H1 (cell line): ENCODE results near the gene ZRANB1. TPM values are rescaled to one million over a fixed set of nuclear protein-coding genes. Genes with fewer than 3 reads are reported as not detected.

Source experiments
- CTCF ChIA-PET: fragments of 300-600 bp; sonication (Branson Sonifier 250); formaldehyde crosslinking; loops from one replicate; lab custom pipeline; 2021; ENCODE audit not compliant: partially characterized antibody; lab: Charles Lee
- POLR2A ChIA-PET: fragments of 300-600 bp; sonication (Branson Sonifier 250); formaldehyde crosslinking; loops from one replicate; lab custom pipeline; 2021; ENCODE audit warnings: inconsistent platforms; ENCODE audit not compliant: partially characterized antibody; lab: Charles Lee
- DNase-seq, 2 experiments: peaks; one replicate each; pipeline versions ENCODE4 v3.0.0 to v3.0.0-alpha.2; 2010 to 2022; ENCODE audit warnings: low spot score in 2 of 2, low read depth in 1 of 2, mixed read lengths in 1 of 2
- FAIRE-seq: peaks from 2 replicates; lab custom pipeline; 2011; peaks lifted over from hg19 to GRCh38; lab: Jason Lieb, UNC
- H2AFZ ChIP-seq: 2 replicates; pipeline ENCODE4 v1.8.1; 2012; ENCODE audit warnings: low read length, inconsistent platforms
- H2AK5ac ChIP-seq: 2 replicates; pipeline ENCODE4 v1.6.1; 2013; ENCODE audit warnings: low read depth, low read length
- H2BK120ac ChIP-seq: replicated peaks from 2 replicates; pipeline ENCODE3; 2013; ENCODE audit warnings: low read depth, low read length, inconsistent platforms
- H2BK12ac ChIP-seq: 2 replicates; pipeline ENCODE4 v1.6.1; 2013; ENCODE audit warnings: low read depth, low read length
- H2BK15ac ChIP-seq: 2 replicates; pipeline ENCODE4 v1.6.1; 2013; ENCODE audit warnings: low read length
- H2BK20ac ChIP-seq: 2 replicates; pipeline ENCODE4 v1.6.1; 2013; ENCODE audit warnings: low read length
- H2BK5ac ChIP-seq: 2 replicates; pipeline ENCODE4 v1.6.1; 2013; ENCODE audit warnings: low read depth, low read length
- H3K14ac ChIP-seq: 2 replicates; pipeline ENCODE4 v1.6.1; 2013; ENCODE audit warnings: inconsistent platforms; ENCODE audit not compliant: insufficient read length
- H3K18ac ChIP-seq: 2 replicates; pipeline ENCODE4 v1.6.1; 2013; ENCODE audit warnings: low read length; ENCODE audit errors: extremely low read depth
- H3K23ac ChIP-seq: 2 replicates; pipeline ENCODE4 v1.6.1; 2013; ENCODE audit warnings: inconsistent platforms; ENCODE audit not compliant: insufficient read length
- H3K23me2 ChIP-seq: 2 replicates; pipeline ENCODE4 v1.6.1; 2013; ENCODE audit warnings: low read depth, low read length
- H3K27ac ChIP-seq: 2 replicates; pipeline ENCODE4 v1.6.1; 2011; ENCODE audit warnings: low read depth, low read length, inconsistent platforms
- H3K27me3 ChIP-seq, 4 experiments: replicated peaks in 1 of 4; 1 replicate in 1 of 4; 2 replicates in 3 of 4; pipeline versions ENCODE4 v1.6.1 to v1.8.1; 2011 to 2013; ENCODE audit warnings: low read length in 3 of 4, mild to moderate bottlenecking in 3 of 4, inconsistent platforms in 2 of 4, mixed read lengths in 2 of 4, moderate library complexity in 1 of 4; ENCODE audit not compliant: control insufficient read depth in 3 of 4, insufficient read depth in 3 of 4; ENCODE audit errors: extremely low read depth in 1 of 4
- H3K36me3 ChIP-seq, 4 experiments: 2 replicates each; pipeline versions ENCODE4 v1.6.1 to v1.8.1; 2011 to 2013; ENCODE audit warnings: mild to moderate bottlenecking in 4 of 4, low read length in 3 of 4, moderate library complexity in 2 of 4, control low read depth in 1 of 4, inconsistent platforms in 1 of 4; ENCODE audit not compliant: insufficient read depth in 4 of 4, control insufficient read depth in 2 of 4
- H3K4ac ChIP-seq: replicated peaks from 2 replicates; pipeline ENCODE3; 2013; ENCODE audit warnings: low read length, low read depth, mixed read lengths, inconsistent platforms; ENCODE audit not compliant: insufficient read length
- H3K4me1 ChIP-seq, 4 experiments: replicated peaks in 1 of 4; 1 replicate in 1 of 4; 2 replicates in 3 of 4; pipeline versions ENCODE4 v1.6.1 to v1.8.1; 2011 to 2013; ENCODE audit warnings: low read length in 3 of 4, inconsistent platforms in 2 of 4, mixed read lengths in 1 of 4; ENCODE audit not compliant: insufficient read depth in 4 of 4, control insufficient read depth in 3 of 4
- H3K4me2 ChIP-seq, 2 experiments: 2 replicates each; pipeline versions ENCODE4 v1.6.1 to v1.8.1; 2011 to 2013; ENCODE audit warnings: low read depth in 2 of 2, low read length in 2 of 2, control low read depth in 1 of 2, inconsistent platforms in 1 of 2, mild to moderate bottlenecking in 1 of 2; ENCODE audit not compliant: insufficient read depth in 1 of 2
- H3K4me3 ChIP-seq, 4 experiments: fragments of 200-600, 300-600 bp in 1 of 4; sonication (generic), shearing (Covaris generic), sonication (Bioruptor Twin) in 1 of 4; 2 replicates each; pipeline versions ENCODE4 v1.5.1 to v1.8.1; 2011 to 2016; ENCODE audit warnings: low read length in 4 of 4, low read depth in 3 of 4, control low read depth in 2 of 4, inconsistent platforms in 2 of 4, mild to moderate bottlenecking in 2 of 4, mixed read lengths in 1 of 4, moderate library complexity in 1 of 4; ENCODE audit not compliant: insufficient read depth in 2 of 4; ENCODE audit errors: extremely low read depth in 1 of 4
- H3K56ac ChIP-seq: replicated peaks from 2 replicates; pipeline ENCODE3; 2013; ENCODE audit warnings: low read depth, mild to moderate bottlenecking, mixed read lengths, low read length, inconsistent platforms; ENCODE audit not compliant: insufficient read length
- H3K79me1 ChIP-seq: 2 replicates; pipeline ENCODE4 v1.6.1; 2013; ENCODE audit warnings: low read depth, low read length, control low read depth
- H3K79me2 ChIP-seq, 2 experiments: 2 replicates each; pipeline versions ENCODE4 v1.6.1 to v1.8.1; 2012 to 2013; ENCODE audit warnings: low read length in 2 of 2, mild to moderate bottlenecking in 2 of 2, inconsistent platforms in 1 of 2; ENCODE audit not compliant: insufficient read depth in 2 of 2, control insufficient read depth in 1 of 2
- H3K9ac ChIP-seq, 4 experiments: replicated peaks in 1 of 4; 1 replicate in 1 of 4; 2 replicates in 3 of 4; pipeline versions ENCODE4 v1.6.1 to v1.8.1; 2011 to 2013; ENCODE audit warnings: low read depth in 3 of 4, low read length in 3 of 4, control low read depth in 2 of 4, mild to moderate bottlenecking in 2 of 4, moderate library complexity in 2 of 4, inconsistent platforms in 1 of 4; ENCODE audit errors: extremely low read depth in 1 of 4
- H3K9me3 ChIP-seq, 2 experiments: 2 replicates each; pipeline versions ENCODE4 v1.6.1 to v1.8.1; 2012 to 2013; ENCODE audit warnings: mild to moderate bottlenecking in 2 of 2, moderate library complexity in 2 of 2, control low read depth in 1 of 2, inconsistent platforms in 1 of 2, low read depth in 1 of 2, low read length in 1 of 2, mixed read lengths in 1 of 2; ENCODE audit not compliant: insufficient read depth in 2 of 2
- H4K20me1 ChIP-seq, 2 experiments: replicated peaks in 1 of 2; 2 replicates each; pipeline versions ENCODE3 to v1.8.1; 2011 to 2013; ENCODE audit warnings: inconsistent platforms in 2 of 2, low read length in 2 of 2, mild to moderate bottlenecking in 1 of 2; ENCODE audit not compliant: insufficient read depth in 2 of 2, control insufficient read depth in 1 of 2
- H4K5ac ChIP-seq: 2 replicates; pipeline ENCODE4 v1.6.1; 2013; ENCODE audit warnings: low read length, low read depth, mixed read lengths, inconsistent platforms; ENCODE audit not compliant: insufficient read length
- H4K8ac ChIP-seq: 2 replicates; pipeline ENCODE4 v1.8.0; 2013; ENCODE audit warnings: mild to moderate bottlenecking, moderate library complexity, low read length, inconsistent platforms; ENCODE audit not compliant: insufficient read depth; ENCODE audit errors: extremely low read depth
- H4K91ac ChIP-seq: replicated peaks from 2 replicates; pipeline ENCODE3; 2013; ENCODE audit warnings: low read length, mixed read lengths, inconsistent platforms; ENCODE audit not compliant: insufficient read length
- CHD1 ChIP-seq: IDR thresholded peaks from 2 replicates; pipeline ENCODE4 v1.6.1; 2012; ENCODE audit warnings: low read depth, low read length, improper control_type of control experiment
- RNF2 ChIP-seq: fragments of 200-900, 300-1000 bp; sonication (generic); IDR thresholded peaks from 2 replicates; pipeline ENCODE4 v1.7.1; 2016; ENCODE audit warnings: borderline replicate concordance, low read depth, mild to moderate bottlenecking, antibody characterized with exemption, low read length; ENCODE audit not compliant: poor library complexity, severe bottlenecking; ENCODE audit errors: missing control alignments
- SP2 ChIP-seq: IDR thresholded peaks from 2 replicates; pipeline ENCODE4 v1.6.1; 2012; ENCODE audit warnings: mild to moderate bottlenecking, low read length, inconsistent platforms
- ZNF274 ChIP-seq: IDR thresholded peaks from 2 replicates; pipeline ENCODE4 v1.7.0; 2012; ENCODE audit warnings: low read length, borderline replicate concordance; ENCODE audit errors: extremely low read depth
- WGBS, 2 experiments: shearing (Covaris generic) in 1 of 2; methylation state at CpG; one replicate each; pipeline versions ENCODE4 v1.1.6 to v1.1.7; 2013 to 2015; ENCODE audit warnings: low lambda C conversion rate in 2 of 2, mixed read lengths in 2 of 2, inconsistent platforms in 1 of 2, low coverage in 1 of 2, missing lambda C conversion rate in 1 of 2; ENCODE audit not compliant: insufficient replicate concordance in 2 of 2, insufficient coverage in 1 of 2, insufficient read length in 1 of 2; ENCODE audit errors: extremely low coverage in 1 of 2, missing lambda C conversion rate in 1 of 2; 5-methylcytosine and 5-hydroxymethylcytosine counted together
- polyA plus RNA-seq, 7 experiments: library from polyadenylated mRNA; depleted of rRNA in 3 of 7; stranded (reverse) in 5 of 7; unstranded in 2 of 7; fragments of >200 nt in 5 of 7; fragments of 200-250 nt in 2 of 7; gene quantifications; 1 replicate in 5 of 7; 2 replicates in 1 of 7; 4 replicates in 1 of 7; pipeline versions ENCODE4 v1.2.1 to v1.2.3, GENCODE V29; 2011 to 2013; ENCODE audit warnings: missing spikeins in 2 of 7, mixed read lengths in 2 of 7
- total RNA-seq: library from RNA; stranded (reverse); fragmentation: NEBNext Ultra II Directional; extraction: Animal tissue kit (Norgen Biotek cat#: 25700); gene quantifications from 2 replicates; pipeline ENCODE4 v1.2.1, GENCODE V29; 2021

ZRANB1 gene
- total and polyA plus RNA-seq, 2 of the 8 experiments (the other 6 are each of a cell fraction or from before 2014, with no cell fraction given) = 6.1 to 19.9 TPM

GRCh38 chr10:124913167-124913566, 28.8 kb upstream of the ZRANB1 start:
- Histone ChIP-seq H3K79me1 (no peaks in the 10 kb centered on the region), H2BK12ac (no peak overlapping the region), H3K18ac (no peak overlapping the region), H4K5ac (no peak overlapping the region), H3K56ac (no peak overlapping the region), H4K20me1 (peaks cover 0 to 3% of the 10 kb centered on the region in 2 experiments), H2BK15ac (no peak overlapping the region), H3K9ac (no peak overlapping the region), H2AK5ac (no peak overlapping the region), H2AFZ (no peak overlapping the region), H3K27ac (no peak overlapping the region), H3K14ac (no peak overlapping the region), H3K4me1 (no peaks in the 10 kb centered on the region), H2BK20ac (no peak overlapping the region), H3K4ac (no peak overlapping the region), H3K4me2 (no peak overlapping the region), H3K79me2 (peaks cover 2 to 15% of the 10 kb centered on the region in 2 experiments), H3K4me3 (no peak overlapping the region), H3K9me3 (no peaks in the 10 kb centered on the region), H4K8ac (no peak overlapping the region), H3K36me3 (no peaks in the 10 kb centered on the region), H2BK120ac (no peak overlapping the region), H3K23ac (no peak overlapping the region), H3K23me2 (peaks cover 6% of the 10 kb centered on the region; the same call in 1 of the 2 replicates), H2BK5ac (no peak overlapping the region), H3K27me3 (no peaks in the 10 kb centered on the region), H4K91ac (no peak overlapping the region)
- DNase-seq (no peak), FAIRE-seq (no peak)
- POLR2A ChIA-PET = no interaction called here
- TF ChIP-seq ZNF274 (no peak), CHD1 (no peak), RNF2 (no peak), SP2 (no peak)
- CTCF ChIA-PET = no interaction called here
- 94% methylated on average over 3 of the region's 3 CpGs; no CpG with 5 or more reads in 1 of the 2 experiments for WGBS, 2 experiments
